Activated naive CD4-positive, alpha-beta T cell treated with anti-CD3 and anti-CD28 coated beads for 36 hours (primary cell): ENCODE data around the gene HOXC5. TPM values are rescaled to one million over a fixed set of nuclear protein-coding genes. Genes with fewer than 3 reads are reported as not detected.
"Not testable (repeated sequence)": the region's sequence is repeated elsewhere in the genome, so short reads cannot be mapped to it uniquely, and the experiment has no call there.

ENCODE experiments used
- CTCF ChIA-PET: fragments of 350-600 bp; sonication (Branson Sonifier 250); formaldehyde crosslinking; loops from one replicate; lab custom pipeline; 2021; ENCODE audit warnings: antibody characterized with exemption; lab: Charles Lee
- DNase-seq: peaks from one replicate; pipeline ENCODE4 v3.0.0-alpha.2; 2020
- H3K27ac Mint-ChIP-seq: one replicate; pipeline ENCODE4 v1.8.0; 2021; ENCODE audit warnings: mild to moderate bottlenecking, mixed read lengths
- H3K27me3 Mint-ChIP-seq: one replicate; pipeline ENCODE4 v1.8.0; 2021; ENCODE audit warnings: low read depth, mixed read lengths
- H3K36me3 Mint-ChIP-seq: one replicate; pipeline ENCODE4 v1.8.0; 2021; ENCODE audit warnings: low read depth, mixed read lengths
- H3K4me1 Mint-ChIP-seq: one replicate; pipeline ENCODE4 v1.8.0; 2021; ENCODE audit warnings: low read depth, mixed read lengths
- H3K4me3 Mint-ChIP-seq: one replicate; pipeline ENCODE4 v1.8.0; 2021; ENCODE audit warnings: mild to moderate bottlenecking, moderate library complexity, mixed read lengths
- H3K9me3 Mint-ChIP-seq: one replicate; pipeline ENCODE4 v1.8.0; 2021; ENCODE audit warnings: mixed read lengths
- intact Hi-C: fragments of 100-400 bp; cut with micrococcal nuclease; formaldehyde crosslinking; loops from one replicate; pipeline ENCODE4 v1.15.1; 2023
- microRNA-seq: library from miRNA; unstranded; fragments of <30 nt; microRNA quantifications from one replicate; pipeline ENCODE4 v1.2.0, GENCODE V29; 2022; ENCODE audit warnings: borderline microRNAs expressed, borderline replicate concordance
- total RNA-seq, 2 experiments: library from RNA; stranded (reverse); gene quantifications; one replicate each; pipeline ENCODE4 v1.2.3, GENCODE V29; 2021

Gene HOXC5
- total RNA-seq, 2 experiments from 2014 or later, result not detected

- peaks cover under 1% of the 10 kb centered on the region for H3K4me1 Mint-ChIP-seq
- no peaks in the 10 kb centered on the region for H3K36me3 Mint-ChIP-seq
- intact Hi-C loops, result no loop called here
- no peak overlapping the region for H3K4me3 Mint-ChIP-seq
- CTCF ChIA-PET, result interaction anchor here (0.6 kb wide), 1 partner anchor 125 kb away, joined by 3 read pairs; no protein-coding TSS in a partner anchor
- DNase-seq, result no peak
- no peaks in the 10 kb centered on the region for H3K9me3 Mint-ChIP-seq
- H3K27ac Mint-ChIP-seq, result no peak overlapping the region
- peaks cover 4% of the 10 kb centered on the region for H3K27me3 Mint-ChIP-seq
Observed at GRCh38 chr12:54075974-54076373, 43.1 kb downstream of the HOXC5 start.

GRCh38 chr12:54077843-54078242, 45.0 kb downstream of the HOXC5 start:
- H3K4me1 Mint-ChIP-seq, result peaks cover 15% of the 10 kb centered on the region
- CTCF ChIA-PET, H3K4me3 Mint-ChIP-seq, DNase-seq, H3K9me3 Mint-ChIP-seq, H3K27me3 Mint-ChIP-seq, H3K36me3 Mint-ChIP-seq, H3K27ac Mint-ChIP-seq, intact Hi-C loops: not testable (repeated sequence)

- peaks cover 23% of the 10 kb centered on the region for H3K4me1 Mint-ChIP-seq
- CTCF ChIA-PET, H3K4me3 Mint-ChIP-seq, H3K36me3 Mint-ChIP-seq, H3K27me3 Mint-ChIP-seq, H3K27ac Mint-ChIP-seq, DNase-seq, intact Hi-C loops, H3K9me3 Mint-ChIP-seq: not testable (repeated sequence)
Observed at GRCh38 chr12:54079115-54079514, 46.3 kb downstream of the HOXC5 start.

GRCh38 chr12:54080008-54080924, 47.4 kb downstream of the HOXC5 start:
- H3K4me1 Mint-ChIP-seq, result peaks cover 23% of the 10 kb centered on the region
- H3K27me3 Mint-ChIP-seq, H3K4me3 Mint-ChIP-seq, CTCF ChIA-PET, H3K27ac Mint-ChIP-seq, H3K36me3 Mint-ChIP-seq, H3K9me3 Mint-ChIP-seq, DNase-seq: not testable (repeated sequence)
- intact Hi-C loops, result loop anchor here (5.0 kb wide), 2 partner anchors 48 to 202 kb away; partner anchors contain the start of genes CBX5, HNRNPA1 and HOXC5

- DNase-seq, result peak; percentile 17
- H3K27me3 Mint-ChIP-seq, H3K9me3 Mint-ChIP-seq, CTCF ChIA-PET, H3K36me3 Mint-ChIP-seq: not testable (repeated sequence)
- H3K4me3 Mint-ChIP-seq, result peak overlapping the region; percentile 75
- intact Hi-C loops, result loop anchor here (5.0 kb wide), 2 partner anchors 49 to 201 kb away; partner anchors contain the start of genes CBX5, HNRNPA1 and HOXC5
- H3K27ac Mint-ChIP-seq, result peak overlapping the region; percentile 37
- H3K4me1 Mint-ChIP-seq, result peaks cover 23% of the 10 kb centered on the region
Observed at GRCh38 chr12:54081053-54081514, 48.2 kb downstream of the HOXC5 start.

GRCh38 chr12:54081581-54082396, 48.9 kb downstream of the HOXC5 start:
- CTCF ChIA-PET, H3K9me3 Mint-ChIP-seq, H3K36me3 Mint-ChIP-seq, H3K27me3 Mint-ChIP-seq: not testable (repeated sequence)
- DNase-seq, result peak; percentile 25
- intact Hi-C loops, result loop anchor here (5.0 kb wide), 2 partner anchors 49 to 201 kb away; partner anchors contain the start of genes CBX5, HNRNPA1 and HOXC5
- Mint-ChIP-seq H3K27ac (peak overlapping the region; percentile 10), H3K4me1 (peaks cover 23% of the 10 kb centered on the region), H3K4me3 (peak overlapping the region; percentile 75)

- H3K4me1 Mint-ChIP-seq, result peaks cover 23% of the 10 kb centered on the region
- no peaks in the 10 kb centered on the region for H3K27me3 Mint-ChIP-seq
- intact Hi-C loops, result loop anchor here (5.0 kb wide), 2 partner anchors 50 to 200 kb away; partner anchors contain the start of genes CBX5, HNRNPA1 and HOXC5
- peak; percentile 58 for DNase-seq
- no peaks in the 10 kb centered on the region for H3K36me3 Mint-ChIP-seq
- peak overlapping the region; percentile 10 for H3K27ac Mint-ChIP-seq
- peak overlapping the region; percentile 75 for H3K4me3 Mint-ChIP-seq
- no peaks in the 10 kb centered on the region for H3K9me3 Mint-ChIP-seq
- CTCF ChIA-PET, result no interaction called here
Observed at GRCh38 chr12:54082397-54082892, 49.6 kb downstream of the HOXC5 start.

Small RNA genes lying within 50 kb of the gene (microRNA-seq; reads per million reads assigned to microRNA genes)
- gene MIR196A2 (not detected), gene MIR615 (not detected)

Other genes starting within 250 kb of the HOXC5 start
- not detected for gene HOXC13, start 94.2 kb upstream of the HOXC5 start, total RNA-seq
- not detected for gene HOXC12, start 78.1 kb upstream of the HOXC5 start, total RNA-seq
- not detected for gene HOXC11, start 59.9 kb upstream of the HOXC5 start, total RNA-seq
- gene HOTAIR, start 58.1 kb upstream of the HOXC5 start, total RNA-seq, result not detected
- not detected for gene HOXC10, start 47.9 kb upstream of the HOXC5 start, total RNA-seq
- gene HOXC9, start 32.9 kb upstream of the HOXC5 start, total RNA-seq, result not detected
- not detected for gene HOXC8, start 24.1 kb upstream of the HOXC5 start, total RNA-seq
- gene HOXC6, start 4.6 kb upstream of the HOXC5 start, total RNA-seq, result not detected
- under 1 TPM in 1 of 2 experiments, not detected in 1; 0.12 TPM for gene HOXC4, start 20.8 kb downstream of the HOXC5 start, total RNA-seq
- 10 to 100 TPM; 18.2 to 19.7 TPM for gene SMUG1, start 155.9 kb downstream of the HOXC5 start, total RNA-seq
- gene CBX5, start 247.1 kb downstream of the HOXC5 start, total RNA-seq, result 100 to 1,000 TPM; 169 to 173 TPM
- 1,000 to 10,000 TPM; 2,231 to 2,234 TPM for gene HNRNPA1, start 247.7 kb downstream of the HOXC5 start, total RNA-seq